ENCODE results near the gene PRR7. TPM values are rescaled to one million over a fixed set of nuclear protein-coding genes. Genes with fewer than 3 reads are reported as not detected.
A peak's percentile ranks its signal among the peaks of the same experiment; 100 is the strongest.

Gene PRR7
- total RNA-seq, 1 donor from 2014 or later, result 8.8 TPM

- Mint-ChIP-seq H3K9me3 (no peaks in the 10 kb centered on the region), H3K36me3 (peaks cover 37% of the 10 kb centered on the region), H3K27ac (no peak overlapping the region), H3K4me1 (ENCODE audit: unreplicated experiment) (peaks cover 16% of the 10 kb centered on the region), H3K27me3 (no peaks in the 10 kb centered on the region), H3K4me3 (no peak overlapping the region)
- no peak for DNase-seq (ENCODE audit: extremely low spot score, unreplicated experiment)
- no peak for TF ChIP-seq CTCF (conservative IDR thresholded peaks at IDR 0.05)
Measured at GRCh38 chr5:177467436-177467835, 20.8 kb downstream of the PRR7 start.

- H3K9me3 Mint-ChIP-seq, result no peaks in the 10 kb centered on the region
- H3K4me3 Mint-ChIP-seq, result peak overlapping the region; percentile 74
- H3K36me3 Mint-ChIP-seq, result peaks cover 36% of the 10 kb centered on the region
- H3K4me1 Mint-ChIP-seq (ENCODE audit: unreplicated experiment), result peaks cover 16% of the 10 kb centered on the region
- TF ChIP-seq CTCF (conservative IDR thresholded peaks at IDR 0.05), result no peak
- no peak for DNase-seq (ENCODE audit: extremely low spot score, unreplicated experiment)
- no peaks in the 10 kb centered on the region for H3K27me3 Mint-ChIP-seq
- H3K27ac Mint-ChIP-seq, result peak overlapping the region; percentile 90
Measured at GRCh38 chr5:177468329-177468684, 21.7 kb downstream of the PRR7 start.

GRCh38 chr5:177468685-177469628 lies 22.3 kb downstream of the PRR7 start:
- H3K4me3 Mint-ChIP-seq, result peak overlapping the region; percentile 74
- TF ChIP-seq CTCF (conservative IDR thresholded peaks at IDR 0.05), result no peak
- H3K36me3 Mint-ChIP-seq, result peaks cover 31% of the 10 kb centered on the region
- DNase-seq (ENCODE audit: extremely low spot score, unreplicated experiment), result no peak
- H3K27me3 Mint-ChIP-seq, result no peaks in the 10 kb centered on the region
- peaks cover 18% of the 10 kb centered on the region for H3K4me1 Mint-ChIP-seq (ENCODE audit: unreplicated experiment)
- H3K27ac Mint-ChIP-seq, result peak overlapping the region; percentile 90
- H3K9me3 Mint-ChIP-seq, result no peaks in the 10 kb centered on the region

GRCh38 chr5:177469750-177470525 lies 23.3 kb downstream of the PRR7 start:
- peaks cover 31% of the 10 kb centered on the region for H3K36me3 Mint-ChIP-seq
- no peaks in the 10 kb centered on the region for H3K27me3 Mint-ChIP-seq
- peaks cover 23% of the 10 kb centered on the region for H3K4me1 Mint-ChIP-seq (ENCODE audit: unreplicated experiment)
- TF ChIP-seq CTCF (conservative IDR thresholded peaks at IDR 0.05), result no peak
- H3K27ac Mint-ChIP-seq, result peak overlapping the region; percentile 90
- no peak for DNase-seq (ENCODE audit: extremely low spot score, unreplicated experiment)
- no peaks in the 10 kb centered on the region for H3K9me3 Mint-ChIP-seq
- H3K4me3 Mint-ChIP-seq, result peak overlapping the region; percentile 78

GRCh38 chr5:177470759-177471536 lies 24.3 kb downstream of the PRR7 start:
- DNase-seq (ENCODE audit: extremely low spot score, unreplicated experiment), result no peak
- peak overlapping the region; percentile 78 for H3K4me3 Mint-ChIP-seq
- no peak for TF ChIP-seq CTCF (conservative IDR thresholded peaks at IDR 0.05)
- H3K27ac Mint-ChIP-seq, result peak overlapping the region; percentile 76
- peaks cover 29% of the 10 kb centered on the region for H3K4me1 Mint-ChIP-seq (ENCODE audit: unreplicated experiment)
- H3K9me3 Mint-ChIP-seq, result no peaks in the 10 kb centered on the region
- H3K36me3 Mint-ChIP-seq, result peaks cover 21% of the 10 kb centered on the region
- H3K27me3 Mint-ChIP-seq, result no peaks in the 10 kb centered on the region

Measured in type B pancreatic cell (in vitro differentiated cells).